Parathyroid adenoma (tissue), 2 donors: Measurements from ENCODE around the gene CT45A9.
"Not testable (repeated sequence)": the region's sequence is repeated elsewhere in the genome, so short reads cannot be mapped to it uniquely, and the experiment has no call there.

Experiments used
- H2AFZ ChIP-seq: fragments of 300-600 bp; sonication (generic); one replicate; pipeline ENCODE4 v1.7.0; 2017; ENCODE audit warnings: antibody characterized with exemption, mild to moderate bottlenecking
- H3K27ac ChIP-seq: fragments of 300-600 bp; sonication (generic); one replicate; pipeline ENCODE4 v1.7.0; 2017
- H3K27me3 ChIP-seq: fragments of 300-600 bp; sonication (generic); one replicate; pipeline ENCODE4 v1.7.0; 2017; ENCODE audit warnings: low read length; ENCODE audit not compliant: control insufficient read depth, insufficient read depth
- H3K36me3 ChIP-seq: fragments of 300-600 bp; sonication (generic); one replicate; pipeline ENCODE4 v1.7.0; 2017; ENCODE audit warnings: low read length; ENCODE audit not compliant: control insufficient read depth, insufficient read depth
- H3K4me1 ChIP-seq: fragments of 300-600 bp; sonication (generic); one replicate; pipeline ENCODE4 v1.7.0; 2017; ENCODE audit warnings: control low read depth
- H3K4me2 ChIP-seq: fragments of 300-600 bp; sonication (generic); one replicate; pipeline ENCODE4 v1.7.0; 2017; ENCODE audit warnings: low read length
- H3K4me3 ChIP-seq: fragments of 300-600 bp; sonication (generic); one replicate; pipeline ENCODE4 v1.7.0; 2017; ENCODE audit warnings: low read depth, low read length
- H3K79me2 ChIP-seq: fragments of 300-600 bp; sonication (generic); one replicate; pipeline ENCODE4 v1.7.0; 2017; ENCODE audit warnings: control low read depth
- H3K9ac ChIP-seq: fragments of 300-600 bp; sonication (generic); one replicate; pipeline ENCODE4 v1.7.0; 2017; ENCODE audit warnings: mild to moderate bottlenecking
- H3K9me3 ChIP-seq: fragments of 300-600 bp; sonication (generic); one replicate; pipeline ENCODE4 v1.7.0; 2017; ENCODE audit warnings: low read length; ENCODE audit not compliant: control insufficient read depth
- CTCF ChIP-seq: fragments of 300-600 bp; sonication (generic); IDR thresholded peaks from one replicate; pipeline ENCODE4 v1.7.0; 2017; ENCODE audit warnings: antibody characterized with exemption, mild to moderate bottlenecking
- donor health status: primary hyperparathyroidism.

Gene CT45A9

GRCh38 chrX:135871712-135872111 is at the start of gene CT45A9:
Gene CT45A9 (minus strand): TSS chrX:135871812. CDS start chrX:135868061, 3,751 bp downstream.
- not testable (repeated sequence) for H3K4me1 ChIP-seq, H3K9me3 ChIP-seq, H3K27ac ChIP-seq, H2AFZ ChIP-seq, H3K4me3 ChIP-seq, H3K4me2 ChIP-seq, H3K36me3 ChIP-seq, H3K9ac ChIP-seq, H3K27me3 ChIP-seq, H3K79me2 ChIP-seq

- not testable (repeated sequence) for H3K36me3 ChIP-seq, H3K4me1 ChIP-seq, H3K27me3 ChIP-seq, H3K79me2 ChIP-seq, H3K4me2 ChIP-seq, H2AFZ ChIP-seq, H3K27ac ChIP-seq, H3K9ac ChIP-seq, H3K9me3 ChIP-seq, H3K4me3 ChIP-seq
Measured at GRCh38 chrX:135920516-135920915, 48.9 kb upstream of the CT45A9 start.

- Histone ChIP-seq H3K27me3 (no peaks in the 10 kb centered on the region), H3K36me3 (no peaks in the 10 kb centered on the region), H3K9me3 (no peaks in the 10 kb centered on the region), H2AFZ (no peak overlapping the region), H3K4me1 (no peaks in the 10 kb centered on the region), H3K27ac (no peak overlapping the region), H3K79me2 (no peaks in the 10 kb centered on the region), H3K4me2 (no peak overlapping the region), H3K9ac (no peak overlapping the region), H3K4me3 (no peak overlapping the region)
- no peak for TF ChIP-seq CTCF
Measured at GRCh38 chrX:135914404-135914803, 42.8 kb upstream of the CT45A9 start.

GRCh38 chrX:135910251-135910650 is 38.6 kb upstream of the CT45A9 start:
- Histone ChIP-seq H3K79me2 (no peaks in the 10 kb centered on the region), H3K4me2 (no peak overlapping the region), H3K4me3 (no peak overlapping the region), H3K4me1 (no peaks in the 10 kb centered on the region), H2AFZ (no peak overlapping the region), H3K27ac (no peak overlapping the region), H3K36me3 (no peaks in the 10 kb centered on the region), H3K27me3 (no peaks in the 10 kb centered on the region), H3K9me3 (no peaks in the 10 kb centered on the region), H3K9ac (no peak overlapping the region)
- no peak for TF ChIP-seq CTCF

- Histone ChIP-seq H3K27ac (no peak within 1 kb of the TSS), H3K27me3 (no peaks in the 10 kb centered on the region), H3K9me3 (no peaks in the 10 kb centered on the region), H3K4me3 (no peak within 1 kb of the TSS), H3K9ac (no peak within 1 kb of the TSS), H3K79me2 (no peaks in the 10 kb centered on the region), H3K4me1 (no peaks in the 10 kb centered on the region), H2AFZ (no peak within 1 kb of the TSS), H3K36me3 (no peaks in the 10 kb centered on the region), H3K4me2 (no peak within 1 kb of the TSS)
- no peak for TF ChIP-seq CTCF
Measured at GRCh38 chrX:135893294-135893817, 21.7 kb upstream of the CT45A9 start, which contains the start of the genes CT45A10 and SAGE1. Gene CT45A10 (minus strand): TSS chrX:135893444. CDS start chrX:135885344, 8,100 bp downstream. Gene SAGE1 (plus strand): TSS chrX:135893716. CDS start chrX:135896243, 2,527 bp downstream.

- Histone ChIP-seq H3K4me3 (no peak overlapping the region), H3K27me3 (no peaks in the 10 kb centered on the region), H3K9ac (no peak overlapping the region), H2AFZ (no peak overlapping the region), H3K4me1 (no peaks in the 10 kb centered on the region), H3K79me2 (no peaks in the 10 kb centered on the region), H3K9me3 (no peaks in the 10 kb centered on the region), H3K27ac (no peak overlapping the region), H3K36me3 (no peaks in the 10 kb centered on the region), H3K4me2 (no peak overlapping the region)
- no peak for TF ChIP-seq CTCF
Measured at GRCh38 chrX:135892781-135893180, 21.2 kb upstream of the CT45A9 start.
